Neural progenitor cell (in vitro differentiated cells): Measurements from ENCODE around the gene SKA2.

Experiments
- EZH2 ChIP-seq: fragments of 200-600 bp; sonication (generic); IDR thresholded peaks from 2 replicates; pipeline ENCODE4 v1.6.1; 2017; ENCODE audit warnings: antibody characterized with exemption, mild to moderate bottlenecking, moderate library complexity
- EZH2phosphoT487 ChIP-seq: fragments of 200-600 bp; sonication (generic); IDR thresholded peaks from 2 replicates; pipeline ENCODE4 v1.6.1; 2017; ENCODE audit warnings: antibody characterized with exemption
- TF ChIP-seq, protein P1 (sequence below): fragments of 200-600 bp; sonication (generic); IDR thresholded peaks from 2 replicates; pipeline ENCODE4 v1.5.1; 2017; ENCODE audit warnings: antibody characterized with exemption, mild to moderate bottlenecking

- TF ChIP-seq, protein P1, sequence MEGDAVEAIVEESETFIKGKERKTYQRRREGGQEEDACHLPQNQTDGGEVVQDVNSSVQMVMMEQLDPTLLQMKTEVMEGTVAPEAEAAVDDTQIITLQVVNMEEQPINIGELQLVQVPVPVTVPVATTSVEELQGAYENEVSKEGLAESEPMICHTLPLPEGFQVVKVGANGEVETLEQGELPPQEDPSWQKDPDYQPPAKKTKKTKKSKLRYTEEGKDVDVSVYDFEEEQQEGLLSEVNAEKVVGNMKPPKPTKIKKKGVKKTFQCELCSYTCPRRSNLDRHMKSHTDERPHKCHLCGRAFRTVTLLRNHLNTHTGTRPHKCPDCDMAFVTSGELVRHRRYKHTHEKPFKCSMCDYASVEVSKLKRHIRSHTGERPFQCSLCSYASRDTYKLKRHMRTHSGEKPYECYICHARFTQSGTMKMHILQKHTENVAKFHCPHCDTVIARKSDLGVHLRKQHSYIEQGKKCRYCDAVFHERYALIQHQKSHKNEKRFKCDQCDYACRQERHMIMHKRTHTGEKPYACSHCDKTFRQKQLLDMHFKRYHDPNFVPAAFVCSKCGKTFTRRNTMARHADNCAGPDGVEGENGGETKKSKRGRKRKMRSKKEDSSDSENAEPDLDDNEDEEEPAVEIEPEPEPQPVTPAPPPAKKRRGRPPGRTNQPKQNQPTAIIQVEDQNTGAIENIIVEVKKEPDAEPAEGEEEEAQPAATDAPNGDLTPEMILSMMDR, result no peak
- TF ChIP-seq EZH2 (no peak), EZH2phosphoT487 (no peak)
Measured at GRCh38 chr17:59097876-59098275, 57.1 kb downstream of the SKA2 start.
